Activated CD8-positive, alpha-beta memory T cell treated with anti-CD3 and anti-CD28 coated beads for 24 hours (primary cell): Measurements from ENCODE around the gene PFN3.

Source experiments
- DNase-seq: peaks from one replicate; pipeline ENCODE4 v3.0.0-alpha.2; 2020

The PFN3 gene

GRCh38 chr5:177359451-177359851, 41.0 kb downstream of the PFN3 start:
- DNase-seq: no peak

GRCh38 chr5:177358370-177358819, 42.1 kb downstream of the PFN3 start:
- no peak for DNase-seq

GRCh38 chr5:177357459-177358351, 42.8 kb downstream of the PFN3 start, which contains the start of gene RGS14:
TSS of gene RGS14 (plus strand) at chr5:177357924. CDS start at chr5:177358025, 101 bp downstream.
- peak; percentile 86 for DNase-seq

GRCh38 chr5:177357146-177357458, 43.4 kb downstream of the PFN3 start:
- DNase-seq: no peak

- DNase-seq: no peak
Observed at GRCh38 chr5:177356746-177357145, 43.7 kb downstream of the PFN3 start.

- DNase-seq: no peak
Observed at GRCh38 chr5:177355868-177356168, 44.6 kb downstream of the PFN3 start.

- DNase-seq: no peak
Observed at GRCh38 chr5:177355162-177355867, 45.1 kb downstream of the PFN3 start.

- no peak for DNase-seq
Observed at GRCh38 chr5:177354711-177355110, 45.8 kb downstream of the PFN3 start.

GRCh38 chr5:177354256-177354655, 46.2 kb downstream of the PFN3 start:
- DNase-seq: no peak

- DNase-seq: no peak
Observed at GRCh38 chr5:177353093-177353492, 47.4 kb downstream of the PFN3 start.

GRCh38 chr5:177351392-177352329, 48.8 kb downstream of the PFN3 start, which contains the start of gene LMAN2:
TSS of gene LMAN2 (minus strand) at chr5:177351668. CDS start at chr5:177351647, 21 bp downstream.
- DNase-seq: peak; percentile 98

- DNase-seq: no peak
Observed at GRCh38 chr5:177350776-177351391, 49.6 kb downstream of the PFN3 start.
